Measurements from ENCODE around the gene KANSL1L. TPM values are rescaled to one million over a fixed set of nuclear protein-coding genes. Genes with fewer than 3 reads are reported as not detected.

KANSL1L gene
- total RNA-seq, 1 experiment from 2014 or later: 8.8 TPM

DNA sequence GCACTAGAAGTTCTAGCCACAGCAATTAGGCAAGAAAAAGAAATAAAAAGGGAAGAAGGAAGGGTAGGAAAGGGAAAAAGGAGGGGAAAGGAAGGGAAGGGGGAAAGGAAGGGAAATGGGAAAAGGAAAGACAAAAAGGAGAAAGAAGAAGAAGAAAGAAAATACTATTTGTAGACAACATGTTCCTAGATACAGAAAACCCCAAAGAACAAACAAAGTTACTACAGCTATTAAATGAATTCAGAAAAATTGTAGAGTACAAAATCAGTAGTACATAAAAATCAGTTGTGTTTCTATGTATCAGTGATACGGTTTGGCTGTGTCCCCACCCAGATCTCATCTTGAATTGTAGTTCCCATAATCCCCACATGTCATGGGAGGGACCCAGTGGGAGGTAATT is 116.5 kb downstream of the KANSL1L start:
- CTCF ChIA-PET: no interaction called here
- H2AFZ ChIP-seq: no peak overlapping the region
- no peaks in the 10 kb centered on the region for H4K20me1 ChIP-seq (ENCODE audit: insufficient read depth)
- intact Hi-C loops (cut with micrococcal nuclease; ENCODE audit: unreplicated experiment): no loop called here
- POLR2A ChIA-PET (ENCODE audit: unreplicated experiment): no interaction called here
- TF ChIP-seq EZH2 (IDR thresholded peaks at IDR 0.05; ENCODE audit: low read depth) (no peak), CTCF (conservative IDR thresholded peaks at IDR 0.05) (no peak)
- DNase-seq: no peak
- no peaks in the 10 kb centered on the region for H3K27me3 ChIP-seq (ENCODE audit: insufficient read depth, low read depth)
- H3K27ac ChIP-seq: no peak overlapping the region
- no peaks in the 10 kb centered on the region for H3K9me3 ChIP-seq (ENCODE audit: insufficient read depth, low read depth)
- no peak overlapping the region for H3K4me2 ChIP-seq
- H3K9me2 ChIP-seq (ENCODE audit: insufficient read depth): no peaks in the 10 kb centered on the region
- H3K4me1 ChIP-seq (replicated peaks; ENCODE audit: insufficient read depth): no peaks in the 10 kb centered on the region
- BruUV-seq (replicated peaks): no TSS peak
- no peaks in the 10 kb centered on the region for H3K36me3 ChIP-seq (ENCODE audit: low read depth)
- no peak overlapping the region for H3K4me3 ChIP-seq
- H3K79me2 ChIP-seq (ENCODE audit: low read depth): no peaks in the 10 kb centered on the region
- H3F3A ChIP-seq (ENCODE audit: insufficient read depth, low read depth): no peaks in the 10 kb centered on the region

- ChIA-PET POLR2A (ENCODE audit: unreplicated experiment) (no interaction called here), CTCF (no interaction called here)
- H4K20me1 ChIP-seq (ENCODE audit: insufficient read depth): no peaks in the 10 kb centered on the region
- H3K9me3 ChIP-seq (ENCODE audit: insufficient read depth, low read depth): no peaks in the 10 kb centered on the region
- H2AFZ ChIP-seq: no peak overlapping the region
- no peaks in the 10 kb centered on the region for H3K36me3 ChIP-seq (ENCODE audit: low read depth)
- no peaks in the 10 kb centered on the region for H3K27me3 ChIP-seq (ENCODE audit: insufficient read depth, low read depth)
- no peak overlapping the region for H3K27ac ChIP-seq
- H3F3A ChIP-seq (ENCODE audit: insufficient read depth, low read depth): no peaks in the 10 kb centered on the region
- no peaks in the 10 kb centered on the region for H3K4me1 ChIP-seq (replicated peaks; ENCODE audit: insufficient read depth)
- H3K4me3 ChIP-seq: no peak overlapping the region
- intact Hi-C loops (cut with micrococcal nuclease; ENCODE audit: unreplicated experiment): no loop called here
- BruUV-seq (replicated peaks): no TSS peak
- TF ChIP-seq CTCF (conservative IDR thresholded peaks at IDR 0.05): no peak
- TF ChIP-seq EZH2 (IDR thresholded peaks at IDR 0.05; ENCODE audit: low read depth): no peak
- no peaks in the 10 kb centered on the region for H3K9me2 ChIP-seq (ENCODE audit: insufficient read depth)
- DNase-seq: no peak
- H3K79me2 ChIP-seq (ENCODE audit: low read depth): no peaks in the 10 kb centered on the region
- no peak overlapping the region for H3K4me2 ChIP-seq
Measured at GRCh38 chr2:210050885-210051284, 120.3 kb downstream of the KANSL1L start.

GRCh38 chr2:210049831-210050230 is 121.4 kb downstream of the KANSL1L start:
- no peak for DNase-seq
- Histone ChIP-seq H3K4me3 (no peak overlapping the region), H3K79me2 (ENCODE audit: low read depth) (no peaks in the 10 kb centered on the region), H2AFZ (no peak overlapping the region), H3K9me3 (ENCODE audit: insufficient read depth, low read depth) (no peaks in the 10 kb centered on the region), H3K4me1 (replicated peaks; ENCODE audit: insufficient read depth) (no peaks in the 10 kb centered on the region), H4K20me1 (ENCODE audit: insufficient read depth) (no peaks in the 10 kb centered on the region), H3K27me3 (ENCODE audit: insufficient read depth, low read depth) (no peaks in the 10 kb centered on the region), H3F3A (ENCODE audit: insufficient read depth, low read depth) (no peaks in the 10 kb centered on the region), H3K27ac (no peak overlapping the region), H3K9me2 (ENCODE audit: insufficient read depth) (no peaks in the 10 kb centered on the region), H3K4me2 (no peak overlapping the region), H3K36me3 (ENCODE audit: low read depth) (no peaks in the 10 kb centered on the region)
- CTCF ChIA-PET: no interaction called here
- no TSS peak for BruUV-seq (replicated peaks)
- TF ChIP-seq EZH2 (IDR thresholded peaks at IDR 0.05; ENCODE audit: low read depth): no peak
- TF ChIP-seq CTCF (conservative IDR thresholded peaks at IDR 0.05): no peak
- intact Hi-C loops (cut with micrococcal nuclease; ENCODE audit: unreplicated experiment): no loop called here
- POLR2A ChIA-PET (ENCODE audit: unreplicated experiment): no interaction called here

Measured in PC-9 (cell line).